Measurements from ENCODE around the gene EPB41.

GRCh38 chr1:28965271-28965870 lies 51.0 kb downstream of the EPB41 start:
- TF ChIP-seq CTCF (IDR thresholded peaks at IDR 0.05; ENCODE audit: poor library complexity) (no peak), EZH2phosphoT487 (IDR thresholded peaks at IDR 0.05; ENCODE audit: low read depth, severe bottlenecking, unreplicated experiment) (no peak)

Measured in hepatocyte (in vitro differentiated cells).